MM.1S (cell line): ENCODE measurements around the gene FAM118B.

ENCODE experiments used
- EZH2 ChIP-seq: fragments of 300-600 bp; sonication (generic); optimal IDR thresholded peaks from 2 replicates; pipeline ENCODE3; 2017; ENCODE audit warnings: low read depth, mild to moderate bottlenecking, antibody characterized with exemption, low read length, mixed read lengths
- TF ChIP-seq, protein P1 (sequence below): fragments of 300-600 bp; sonication (generic); IDR thresholded peaks from 2 replicates; pipeline ENCODE4 v1.5.1; 2016; ENCODE audit warnings: antibody characterized with exemption, low read length, mixed read lengths

DNA sequence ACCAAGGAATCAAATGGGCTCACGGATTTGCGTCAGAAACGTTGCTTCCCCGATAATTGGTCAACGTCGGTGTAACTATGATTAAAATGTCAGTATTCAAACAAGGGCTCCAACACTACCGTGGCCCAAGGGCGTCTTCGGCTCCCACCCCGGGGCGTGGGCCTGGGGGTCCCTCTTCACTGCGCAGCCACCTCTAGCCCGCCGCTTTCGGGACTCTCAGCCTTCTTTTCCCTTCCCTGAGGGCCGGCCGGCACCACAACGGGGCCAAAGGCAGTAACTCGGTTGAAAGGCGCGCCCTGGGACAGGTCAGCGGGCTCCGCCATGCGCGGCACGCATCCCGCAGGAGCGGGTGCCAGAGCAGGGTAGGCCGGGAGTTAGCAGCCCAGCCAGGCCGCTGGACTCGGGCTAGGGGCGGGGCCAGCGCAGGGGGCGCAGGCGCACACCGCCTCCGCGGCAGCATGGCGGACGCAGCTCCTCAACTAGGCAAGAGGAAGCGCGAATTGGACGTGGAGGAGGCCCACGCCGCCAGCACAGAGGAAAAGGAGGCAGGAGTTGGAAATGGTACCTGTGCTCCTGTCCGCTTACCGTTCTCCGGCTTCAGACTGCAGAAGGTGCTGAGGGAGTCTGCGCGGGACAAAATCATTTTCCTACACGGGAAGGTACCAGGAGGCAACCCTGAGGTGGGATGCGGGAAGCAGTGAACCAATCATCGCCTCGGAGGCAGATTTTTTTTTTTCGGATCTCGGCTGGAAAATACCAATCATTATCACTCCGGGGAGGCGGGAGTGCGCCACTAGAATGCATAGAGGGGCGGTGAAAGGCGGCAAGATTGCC lies 92.3 kb downstream of the FAM118B start, which contains the start of gene DCPS:
- TF ChIP-seq, protein P1, sequence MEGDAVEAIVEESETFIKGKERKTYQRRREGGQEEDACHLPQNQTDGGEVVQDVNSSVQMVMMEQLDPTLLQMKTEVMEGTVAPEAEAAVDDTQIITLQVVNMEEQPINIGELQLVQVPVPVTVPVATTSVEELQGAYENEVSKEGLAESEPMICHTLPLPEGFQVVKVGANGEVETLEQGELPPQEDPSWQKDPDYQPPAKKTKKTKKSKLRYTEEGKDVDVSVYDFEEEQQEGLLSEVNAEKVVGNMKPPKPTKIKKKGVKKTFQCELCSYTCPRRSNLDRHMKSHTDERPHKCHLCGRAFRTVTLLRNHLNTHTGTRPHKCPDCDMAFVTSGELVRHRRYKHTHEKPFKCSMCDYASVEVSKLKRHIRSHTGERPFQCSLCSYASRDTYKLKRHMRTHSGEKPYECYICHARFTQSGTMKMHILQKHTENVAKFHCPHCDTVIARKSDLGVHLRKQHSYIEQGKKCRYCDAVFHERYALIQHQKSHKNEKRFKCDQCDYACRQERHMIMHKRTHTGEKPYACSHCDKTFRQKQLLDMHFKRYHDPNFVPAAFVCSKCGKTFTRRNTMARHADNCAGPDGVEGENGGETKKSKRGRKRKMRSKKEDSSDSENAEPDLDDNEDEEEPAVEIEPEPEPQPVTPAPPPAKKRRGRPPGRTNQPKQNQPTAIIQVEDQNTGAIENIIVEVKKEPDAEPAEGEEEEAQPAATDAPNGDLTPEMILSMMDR: no peak
- no peak for TF ChIP-seq EZH2
